AML-193 (cell line): Measurements from ENCODE around the gene IL16.

Source experiments
- DNase-seq, 2 experiments: peaks; one replicate each; lab custom pipeline; 2025; lab: John Stamatoyannopoulos, UW

The IL16 gene

GRCh38 chr15:81256916-81257315 is 60.2 kb downstream of the IL16 start:
- peak; percentile 25 to 43 for DNase-seq

- no peak for DNase-seq
Observed at GRCh38 chr15:81257435-81257834, 60.8 kb downstream of the IL16 start.

GRCh38 chr15:81258455-81258854 is 61.8 kb downstream of the IL16 start:
- DNase-seq: no peak

GRCh38 chr15:81259760-81260298 is 63.1 kb downstream of the IL16 start:
- no peak for DNase-seq

GRCh38 chr15:81261172-81261811 is 64.6 kb downstream of the IL16 start:
- DNase-seq: no peak

GRCh38 chr15:81263477-81263876 is 66.8 kb downstream of the IL16 start:
- no peak for DNase-seq

GRCh38 chr15:81264072-81264857 is 67.6 kb downstream of the IL16 start:
- no peak for DNase-seq

GRCh38 chr15:81265256-81265943 is 68.7 kb downstream of the IL16 start:
- peak in 1 of 2 experiments; percentile 42 for DNase-seq

- peak; percentile 77 to 83 for DNase-seq
Observed at GRCh38 chr15:81265944-81266775, 69.5 kb downstream of the IL16 start.

GRCh38 chr15:81268340-81268739 is 71.7 kb downstream of the IL16 start:
- DNase-seq: no peak

GRCh38 chr15:81268881-81269601 is 72.4 kb downstream of the IL16 start:
- peak; percentile 34 to 47 for DNase-seq

GRCh38 chr15:81270188-81270587 is 73.5 kb downstream of the IL16 start:
- DNase-seq: no peak

- DNase-seq: no peak
Observed at GRCh38 chr15:81270781-81271491, 74.3 kb downstream of the IL16 start.

GRCh38 chr15:81271761-81272644 is 75.3 kb downstream of the IL16 start:
- no peak for DNase-seq

GRCh38 chr15:81273200-81273599 is 76.5 kb downstream of the IL16 start:
- no peak for DNase-seq

- no peak for DNase-seq
Observed at GRCh38 chr15:81273855-81274254, 77.2 kb downstream of the IL16 start.

GRCh38 chr15:81274255-81274654 is 77.6 kb downstream of the IL16 start:
- DNase-seq: no peak

GRCh38 chr15:81274931-81275707 is 78.4 kb downstream of the IL16 start:
- DNase-seq: peak; percentile 84
